Thyroid gland (tissue), 4 donors: Measurements from ENCODE around the gene EGFR. TPM values are rescaled to one million over a fixed set of nuclear protein-coding genes. Genes with fewer than 3 reads are reported as not detected.

Experiments used
- DNase-seq, 2 donors: peaks; one replicate each; pipeline ENCODE4 v3.0.0-alpha.2; 2019
- H3K27ac ChIP-seq, 3 donors: fragments of 200-600 bp; sonication (generic); 1 replicate in 2 of 3; 2 replicates in 1 of 3; pipeline ENCODE4 v1.5.1; 2016 to 2019; ENCODE audit warnings: mild to moderate bottlenecking in 1 of 3, moderate library complexity in 1 of 3
- H3K27me3 ChIP-seq: fragments of 200-600 bp; sonication (generic); one replicate; pipeline ENCODE4 v1.5.1; 2019
- H3K36me3 ChIP-seq, 2 donors: fragments of 200-600 bp; sonication (generic); one replicate each; pipeline ENCODE4 v1.5.1; 2016 to 2019
- H3K4me1 ChIP-seq, 2 donors: fragments of 200-600 bp; sonication (generic); one replicate each; pipeline ENCODE4 v1.5.1; 2017 to 2019
- H3K4me3 ChIP-seq, 3 donors: fragments of 200-600 bp; sonication (generic); replicated peaks in 1 of 3; 1 replicate in 2 of 3; 2 replicates in 1 of 3; pipeline ENCODE4 v1.5.1; 2016; ENCODE audit warnings: mild to moderate bottlenecking in 1 of 3
- H3K9me3 ChIP-seq: fragments of 200-600 bp; sonication (generic); one replicate; pipeline ENCODE4 v1.5.1; 2017
- POLR2A ChIP-seq, 2 donors: fragments of 450-650 bp; IDR thresholded peaks; one replicate each; pipeline ENCODE4 v1.6.1; 2017; ENCODE audit warnings: antibody characterized with exemption in 2 of 2, mild to moderate bottlenecking in 2 of 2, moderate library complexity in 1 of 2
- WGBS, 2 donors: methylation state at CpG; one replicate each; pipeline ENCODE4 v1.1.5; 2017; 5-methylcytosine and 5-hydroxymethylcytosine counted together
- intact Hi-C: fragments of 100-400 bp; cut with DNase I; formaldehyde crosslinking; loops from one replicate; pipeline ENCODE4 v1.15.1; 2023
- total RNA-seq, 4 donors: library from RNA; depleted of rRNA; stranded (reverse); fragments of >200 nt; gene quantifications; one replicate each; pipeline ENCODE4 v1.2.3, GENCODE V29; 2016
- TF ChIP-seq, protein P1 (sequence below), 6 experiments: fragments of 200-600 bp in 3 of 6; fragments of 450-650 bp in 3 of 6; sonication (generic) in 3 of 6; IDR thresholded peaks; one replicate each; pipeline ENCODE4 v1.5.1; 2016 to 2019; ENCODE audit warnings: antibody characterized with exemption in 6 of 6, mild to moderate bottlenecking in 2 of 6, inconsistent platforms in 1 of 6, moderate library complexity in 1 of 6

Gene EGFR
- total RNA-seq, 4 donors from 2014 or later: 57.5 to 96.2 (median 84.7) TPM

DNA sequence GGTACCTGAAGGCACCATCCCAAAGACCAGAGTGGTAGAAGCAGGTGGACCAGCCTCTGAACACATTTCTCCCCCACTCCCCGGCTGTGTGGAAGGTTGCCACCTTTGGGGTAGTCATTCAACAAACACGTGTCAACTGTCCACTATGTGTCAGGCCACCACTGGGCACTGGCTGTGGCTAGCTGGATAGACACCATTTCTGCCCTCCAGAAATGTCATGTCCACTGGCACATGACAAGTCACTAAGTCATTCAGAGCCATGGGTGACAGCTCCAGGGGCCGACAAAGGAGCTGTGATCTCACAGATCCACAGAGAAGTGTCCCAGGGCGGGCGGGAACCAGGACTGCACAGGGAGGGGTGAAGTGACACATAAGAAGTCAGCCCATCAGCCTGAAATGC, 99.6 kb downstream of the EGFR start:
- 98 to 100% methylated on average over 5 of the region's 5 CpGs for WGBS, 2 donors
- no peak for DNase-seq
- Histone ChIP-seq H3K9me3 (no peaks in the 10 kb centered on the region), H3K27ac (no peak overlapping the region), H3K4me1 (peaks cover 8 to 21% of the 10 kb centered on the region in 2 donors), H3K36me3 (no peaks in the 10 kb centered on the region), H3K27me3 (no peaks in the 10 kb centered on the region), H3K4me3 (no peak overlapping the region)
- TF ChIP-seq POLR2A (IDR thresholded peaks at IDR 0.05): no peak
- TF ChIP-seq, protein P1, sequence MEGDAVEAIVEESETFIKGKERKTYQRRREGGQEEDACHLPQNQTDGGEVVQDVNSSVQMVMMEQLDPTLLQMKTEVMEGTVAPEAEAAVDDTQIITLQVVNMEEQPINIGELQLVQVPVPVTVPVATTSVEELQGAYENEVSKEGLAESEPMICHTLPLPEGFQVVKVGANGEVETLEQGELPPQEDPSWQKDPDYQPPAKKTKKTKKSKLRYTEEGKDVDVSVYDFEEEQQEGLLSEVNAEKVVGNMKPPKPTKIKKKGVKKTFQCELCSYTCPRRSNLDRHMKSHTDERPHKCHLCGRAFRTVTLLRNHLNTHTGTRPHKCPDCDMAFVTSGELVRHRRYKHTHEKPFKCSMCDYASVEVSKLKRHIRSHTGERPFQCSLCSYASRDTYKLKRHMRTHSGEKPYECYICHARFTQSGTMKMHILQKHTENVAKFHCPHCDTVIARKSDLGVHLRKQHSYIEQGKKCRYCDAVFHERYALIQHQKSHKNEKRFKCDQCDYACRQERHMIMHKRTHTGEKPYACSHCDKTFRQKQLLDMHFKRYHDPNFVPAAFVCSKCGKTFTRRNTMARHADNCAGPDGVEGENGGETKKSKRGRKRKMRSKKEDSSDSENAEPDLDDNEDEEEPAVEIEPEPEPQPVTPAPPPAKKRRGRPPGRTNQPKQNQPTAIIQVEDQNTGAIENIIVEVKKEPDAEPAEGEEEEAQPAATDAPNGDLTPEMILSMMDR (IDR thresholded peaks at IDR 0.05): no peak
- intact Hi-C loops: no loop called here

DNA sequence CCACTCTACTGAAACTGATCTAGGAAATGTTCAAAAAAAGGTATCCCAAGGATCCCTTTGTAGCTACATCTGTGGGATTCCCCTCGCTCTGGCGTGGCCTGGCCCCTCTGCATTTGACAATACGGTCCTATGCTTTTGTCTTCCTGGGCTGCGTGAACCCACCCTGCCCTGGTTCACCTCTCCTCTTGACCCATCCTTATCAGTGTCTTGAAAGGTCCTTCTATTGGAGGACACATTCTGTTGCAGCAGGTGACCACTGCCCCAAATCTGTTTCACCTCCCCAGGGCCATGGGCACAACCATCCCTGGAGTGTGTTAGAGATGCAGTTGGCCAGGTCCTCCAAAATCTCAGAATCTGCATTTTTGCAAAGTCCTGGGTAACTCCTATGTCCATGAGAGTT, 100.8 kb downstream of the EGFR start:
- 98 to 99% methylated on average over 4 of the region's 4 CpGs for whole genome bisulfite sequencing, 2 donors
- intact Hi-C loops: no loop called here
- no peak overlapping the region for H3K27ac ChIP-seq

DNA sequence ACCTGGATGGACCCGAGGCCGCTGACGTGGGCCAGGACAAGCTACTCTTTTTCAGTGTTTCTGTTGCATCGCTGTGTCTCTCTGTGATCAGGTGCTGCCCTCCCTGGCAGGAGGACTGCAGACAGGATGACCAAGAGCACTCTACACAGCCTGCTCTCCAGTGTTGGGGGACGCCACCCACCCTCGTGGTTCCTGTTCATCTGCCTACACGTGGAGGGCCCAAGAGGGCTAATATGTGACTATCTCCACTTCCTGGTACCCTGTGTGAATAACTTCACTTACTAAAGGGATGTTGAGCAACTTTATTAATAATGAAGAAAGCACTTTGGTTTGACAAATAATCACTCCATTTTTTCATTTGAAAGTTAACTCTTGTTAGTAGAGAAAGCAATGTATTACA, 101.3 kb downstream of the EGFR start:
- DNase-seq: no peak
- peak overlapping the region in 2 of 3 donors; percentile 32 to 34 for H3K27ac ChIP-seq

More for the DNA sequence above, 100.8 kb downstream of the EGFR start:
- Histone ChIP-seq H3K27me3 (no peaks in the 10 kb centered on the region), H3K4me3 (no peak overlapping the region), H3K9me3 (no peaks in the 10 kb centered on the region), H3K4me1 (peaks cover 8 to 21% of the 10 kb centered on the region in 2 donors), H3K36me3 (no peaks in the 10 kb centered on the region)
- DNase-seq: no peak
- no peak for TF ChIP-seq POLR2A (IDR thresholded peaks at IDR 0.05)
- TF ChIP-seq, protein P1 (IDR thresholded peaks at IDR 0.05): no peak

DNA sequence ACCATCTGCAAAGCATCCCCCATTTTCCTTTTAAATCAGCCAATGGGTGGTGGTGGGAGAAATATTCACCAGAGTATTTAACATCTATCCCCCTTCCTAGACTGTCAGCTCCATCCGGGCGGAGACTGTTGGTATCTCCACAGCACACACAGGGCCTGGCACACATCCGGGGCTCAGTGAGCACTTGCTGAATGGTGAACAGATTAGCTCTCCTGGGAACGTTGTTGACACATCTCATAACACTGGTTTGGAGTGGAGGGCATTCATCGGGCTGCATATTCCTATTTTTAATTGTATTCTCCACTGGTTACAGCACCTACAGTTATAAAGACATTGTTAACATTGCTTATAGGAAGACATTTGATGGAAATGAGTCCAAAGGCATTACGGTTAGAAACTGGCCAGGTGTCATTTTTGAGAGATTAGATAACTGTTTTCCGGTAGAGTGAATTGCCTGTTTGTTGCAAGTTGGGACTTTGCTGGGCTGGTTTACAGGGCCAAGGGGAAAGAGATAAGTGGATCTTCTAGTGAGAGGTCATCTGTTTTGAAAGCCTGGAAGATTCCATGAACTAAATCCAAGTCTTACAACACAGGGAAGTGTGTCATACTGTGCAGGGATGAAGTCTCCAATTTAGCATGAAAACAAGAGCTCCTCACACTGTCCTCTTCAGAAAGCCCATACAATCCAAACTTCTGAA, 101.8 kb downstream of the EGFR start:
- TF ChIP-seq, protein P1 (IDR thresholded peaks at IDR 0.05): no peak
- no peak for TF ChIP-seq POLR2A (IDR thresholded peaks at IDR 0.05)
- Histone ChIP-seq H3K27ac (peak overlapping the region in 2 of 3 donors; percentile 32 to 34), H3K36me3 (no peaks in the 10 kb centered on the region), H3K27me3 (no peaks in the 10 kb centered on the region), H3K4me3 (no peak overlapping the region), H3K9me3 (no peaks in the 10 kb centered on the region), H3K4me1 (peaks cover 11 to 24% of the 10 kb centered on the region in 2 donors)
- DNase-seq: no peak
- WGBS, 2 donors: 75 to 88% methylated on average over 7 of the region's 7 CpGs
- intact Hi-C loops: no loop called here

More for the DNA sequence above, 101.3 kb downstream of the EGFR start:
- Histone ChIP-seq H3K36me3 (no peaks in the 10 kb centered on the region), H3K4me1 (peaks cover 8 to 24% of the 10 kb centered on the region in 2 donors), H3K4me3 (no peak overlapping the region), H3K9me3 (no peaks in the 10 kb centered on the region), H3K27me3 (no peaks in the 10 kb centered on the region)
- WGBS, 2 donors: 86 to 94% methylated on average over 7 of the region's 7 CpGs
- intact Hi-C loops: no loop called here
- TF ChIP-seq POLR2A (IDR thresholded peaks at IDR 0.05): no peak
- TF ChIP-seq, protein P1 (IDR thresholded peaks at IDR 0.05): no peak

DNA sequence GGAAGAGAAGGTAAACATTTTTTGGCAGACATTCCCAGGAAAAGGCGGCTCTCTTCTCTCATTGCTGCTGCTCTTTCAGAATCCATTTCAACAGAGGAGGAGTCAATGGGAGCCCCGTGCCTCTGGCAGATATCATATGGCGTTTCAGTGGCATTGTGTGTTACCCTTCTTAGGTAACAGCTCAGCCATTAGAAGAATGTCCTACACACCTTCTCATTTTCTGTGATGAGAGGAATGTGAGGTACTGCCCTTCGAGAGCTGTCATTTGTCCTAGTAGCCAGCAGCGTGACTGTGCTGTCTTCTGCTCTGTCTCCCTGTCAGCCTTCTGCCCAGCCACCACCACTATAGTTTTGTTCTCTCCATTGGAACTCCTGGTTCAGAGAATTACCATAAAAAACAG, 102.4 kb downstream of the EGFR start:
- 86 to 91% methylated on average over 5 of the region's 5 CpGs for WGBS, 2 donors
- Histone ChIP-seq H3K9me3 (no peaks in the 10 kb centered on the region), H3K4me3 (no peak overlapping the region), H3K36me3 (no peaks in the 10 kb centered on the region), H3K4me1 (peaks cover 11 to 29% of the 10 kb centered on the region in 2 donors), H3K27me3 (no peaks in the 10 kb centered on the region), H3K27ac (peak overlapping the region in 2 of 3 donors; percentile 32 to 34)
- DNase-seq: no peak
- no peak for TF ChIP-seq POLR2A (IDR thresholded peaks at IDR 0.05)
- TF ChIP-seq, protein P1 (IDR thresholded peaks at IDR 0.05): no peak
- intact Hi-C loops: no loop called here
